Stimulated activated CD8-positive, alpha-beta memory T cell treated with anti-CD3 and anti-CD28 coated beads, Interleukin-15, amount 100 ng/mL, for 48 hours (primary cell): ENCODE results near the gene NID2.

Experiments used
- DNase-seq, 2 donors: peaks; one replicate each; pipeline ENCODE4 v3.0.0-alpha.2; 2020; ENCODE audit warnings: low read depth in 2 of 2

The NID2 gene

GRCh38 chr14:52080808-52081755 is 12.2 kb upstream of the NID2 start:
- no peak for DNase-seq

DNA sequence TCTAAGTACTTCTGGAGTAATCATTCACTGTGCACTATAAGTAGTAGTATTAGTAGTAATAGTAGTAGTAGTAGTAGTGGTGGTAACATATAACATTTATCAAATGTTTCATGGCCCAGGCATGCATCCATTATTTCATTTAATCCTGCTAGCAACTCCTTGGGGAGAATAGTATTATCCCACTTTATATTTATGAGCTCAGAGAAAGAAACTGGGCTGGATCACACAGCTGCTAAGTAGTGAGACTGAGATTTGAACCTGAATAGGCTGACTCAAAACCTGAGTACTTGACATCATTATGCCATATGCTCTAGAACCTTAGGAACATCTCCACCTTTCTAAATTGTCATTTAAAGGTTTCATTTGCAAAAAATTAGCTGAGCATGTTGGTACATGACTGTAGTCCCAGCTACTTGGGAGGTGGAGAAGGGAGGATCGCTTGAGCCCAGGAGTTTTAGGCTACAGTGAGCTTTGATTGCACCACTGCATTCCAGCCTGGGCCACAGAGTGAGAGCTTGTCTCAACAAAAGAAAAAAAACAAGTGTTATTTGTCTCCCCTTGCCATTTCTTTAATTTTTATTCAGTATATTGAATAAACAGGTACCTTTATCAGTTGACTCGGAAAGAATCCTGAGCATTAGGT is 11.4 kb upstream of the NID2 start:
- no peak for DNase-seq

DNA sequence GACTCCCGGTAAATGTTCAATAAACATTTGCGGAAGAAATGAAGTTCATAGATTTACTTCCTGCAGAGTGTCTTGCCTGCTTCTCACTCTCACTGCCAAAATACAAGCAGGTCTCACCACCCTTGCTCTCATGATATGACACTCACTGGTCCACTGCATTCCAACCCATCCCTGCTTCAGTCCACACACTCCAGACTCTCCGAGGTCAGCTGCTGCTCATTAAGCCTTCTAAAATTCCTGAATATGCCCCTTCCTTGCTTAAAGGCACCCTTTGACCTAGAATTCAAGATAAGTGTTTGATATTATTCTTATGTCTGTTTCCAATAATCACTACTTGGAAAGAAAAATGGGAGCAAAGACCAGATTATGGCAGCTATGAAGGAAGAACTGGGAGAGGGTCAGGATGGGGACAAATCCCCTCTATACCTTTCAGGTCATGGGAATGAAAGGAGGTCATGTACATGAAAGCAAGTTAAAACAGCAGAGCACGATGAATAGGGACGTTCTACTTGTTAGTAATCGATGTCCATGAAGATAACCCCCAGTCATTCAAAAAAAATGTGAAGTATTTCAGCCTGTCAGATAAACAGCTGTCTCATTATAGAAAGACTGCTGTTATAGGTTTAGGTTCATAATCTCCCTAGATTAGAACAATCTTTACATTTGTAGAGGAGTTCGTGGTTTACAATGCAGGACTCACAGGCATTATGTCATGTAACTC is 10.5 kb upstream of the NID2 start:
- no peak for DNase-seq

GRCh38 chr14:52078721-52079120 is 9.9 kb upstream of the NID2 start:
- DNase-seq = no peak

DNA sequence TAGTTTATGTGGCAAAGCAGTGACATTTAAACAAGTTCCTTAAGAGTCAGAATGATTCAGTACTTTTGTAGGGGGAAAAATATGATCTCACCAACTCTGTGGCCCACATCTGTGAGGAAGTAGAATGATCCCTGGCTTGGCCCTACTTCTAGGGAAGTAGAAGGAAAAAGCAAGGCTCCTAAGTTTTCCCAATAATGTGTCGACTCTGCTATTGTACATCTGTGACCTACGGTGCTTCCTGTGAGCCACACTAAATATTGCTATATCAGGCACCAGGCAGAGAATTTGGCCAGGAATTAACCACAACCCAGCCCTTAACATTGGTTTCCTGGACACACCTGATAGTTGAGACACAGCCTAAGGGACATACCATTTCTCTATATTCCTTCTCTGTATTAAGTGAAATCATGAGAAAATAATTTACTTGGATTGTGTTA is 9.3 kb upstream of the NID2 start:
- DNase-seq = no peak

DNA sequence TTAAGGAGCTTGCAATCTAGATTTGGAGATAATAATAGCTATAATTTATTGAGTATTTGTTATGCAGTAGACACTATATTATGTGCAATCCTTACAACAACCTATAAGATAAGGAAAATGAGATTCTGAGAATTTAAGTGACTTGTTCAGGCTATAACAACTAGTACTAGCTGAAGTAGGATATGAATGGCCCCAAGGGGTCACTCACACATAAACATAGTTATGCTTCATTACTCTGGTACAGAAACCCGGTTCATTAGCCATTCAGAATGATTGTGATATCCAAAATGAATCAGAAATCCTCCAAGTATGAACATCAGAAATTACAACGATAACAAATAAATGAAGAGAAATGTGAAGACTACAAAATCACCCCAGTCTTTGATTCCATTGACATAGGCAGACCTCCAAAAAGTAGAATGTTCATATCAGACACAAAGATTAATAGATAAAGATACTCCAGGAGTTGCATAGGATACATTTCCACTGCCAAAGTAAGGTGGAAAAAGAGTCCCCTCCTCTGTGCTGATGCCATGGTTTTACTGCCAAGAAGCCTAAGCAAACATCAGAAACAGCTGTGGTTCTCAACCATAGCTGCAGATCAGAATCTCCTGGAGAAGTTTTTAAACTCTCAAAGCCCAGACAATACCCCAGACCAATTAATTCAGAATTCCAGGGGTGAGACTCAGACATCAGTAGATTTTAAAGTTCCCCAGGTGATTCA is 8.6 kb upstream of the NID2 start:
- DNase-seq = no peak

DNA sequence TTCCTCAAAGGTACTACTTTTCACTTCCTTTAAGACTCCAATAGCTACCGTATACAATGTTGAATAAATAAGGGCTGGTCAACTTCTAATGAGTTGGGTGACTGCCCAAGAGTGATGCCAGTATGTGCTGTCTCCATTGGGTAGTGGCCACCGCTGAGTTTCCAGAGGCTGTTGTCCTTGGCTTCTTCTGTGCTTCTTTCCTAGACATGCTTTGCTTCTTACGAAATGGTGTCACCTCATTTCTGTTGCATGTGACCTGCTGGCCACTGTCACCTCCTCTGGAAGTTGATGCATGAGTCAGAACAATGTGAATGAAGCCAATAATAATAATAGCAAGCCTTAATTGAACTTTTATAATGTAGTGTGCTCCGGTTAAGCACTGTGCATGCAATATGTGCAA is 7.5 kb upstream of the NID2 start:
- no peak for DNase-seq

DNA sequence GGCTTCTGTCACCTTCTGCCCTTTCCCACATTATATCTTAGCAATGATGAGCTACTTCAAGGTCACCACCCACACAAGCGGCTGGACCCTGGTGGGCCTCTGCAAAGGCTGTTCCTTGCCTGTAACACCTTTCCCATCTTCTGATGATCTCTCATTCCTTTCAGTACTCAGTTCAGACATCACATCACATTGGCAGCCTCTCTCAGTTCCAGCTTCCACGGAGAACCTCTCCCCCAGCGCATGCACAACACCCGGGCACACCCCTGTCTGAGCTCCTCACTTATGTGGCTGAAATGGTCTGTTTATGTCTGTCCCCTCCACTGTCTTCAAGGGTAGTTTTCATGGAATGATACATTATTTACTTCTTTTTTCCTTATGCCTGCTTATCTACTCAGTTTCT is 6.5 kb upstream of the NID2 start:
- no peak for DNase-seq

GRCh38 chr14:52073251-52073650 is 4.4 kb upstream of the NID2 start:
- no peak for DNase-seq

GRCh38 chr14:52072266-52072780 is 3.5 kb upstream of the NID2 start:
- DNase-seq = no peak

GRCh38 chr14:52071675-52072074 is 2.8 kb upstream of the NID2 start:
- no peak for DNase-seq

- no peak for DNase-seq
Measured at GRCh38 chr14:52070051-52070431, 1.2 kb upstream of the NID2 start.

DNA sequence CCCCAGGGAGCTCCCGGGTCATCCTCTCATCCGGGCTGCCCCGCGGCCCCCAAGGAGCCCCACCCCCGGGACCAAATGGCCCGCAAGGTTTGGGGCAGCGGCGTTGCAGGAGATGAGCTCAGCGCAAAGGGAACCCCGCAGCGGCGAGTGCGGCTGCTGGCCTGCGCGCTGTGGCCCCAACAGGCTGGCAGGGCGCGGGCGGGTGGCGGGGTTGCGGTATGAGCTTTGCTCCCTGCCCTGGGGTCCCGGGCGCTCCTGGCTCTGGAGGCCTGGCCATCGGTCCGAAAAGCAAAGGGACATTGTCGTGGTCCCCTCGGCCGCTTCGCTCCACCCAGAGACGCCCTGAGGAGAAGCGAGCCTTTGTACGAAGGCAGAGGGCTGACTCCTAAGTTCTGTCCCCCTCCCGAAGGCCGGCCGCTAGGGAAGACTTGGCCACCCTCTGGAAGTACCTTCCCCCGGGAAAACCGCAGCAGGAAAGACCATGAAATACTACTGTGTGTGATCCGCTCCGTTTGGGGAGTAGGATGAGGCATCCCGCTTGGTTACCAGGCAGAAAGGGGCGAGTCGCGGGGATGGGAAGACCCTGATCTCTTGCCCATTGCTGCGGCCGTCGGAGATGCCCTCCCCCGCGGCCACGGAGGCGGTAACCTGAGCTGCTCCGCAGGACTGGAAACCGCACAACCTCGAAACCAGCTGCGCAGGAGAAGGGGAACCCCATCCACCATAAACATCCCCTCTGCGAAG is 620 bp upstream of the NID2 start:
- no peak for DNase-seq

GRCh38 chr14:52067873-52068614 is 815 bp downstream of the NID2 start:
- DNase-seq = no peak

- no peak for DNase-seq
Measured at GRCh38 chr14:52064174-52064573, 4.7 kb downstream of the NID2 start.

DNA sequence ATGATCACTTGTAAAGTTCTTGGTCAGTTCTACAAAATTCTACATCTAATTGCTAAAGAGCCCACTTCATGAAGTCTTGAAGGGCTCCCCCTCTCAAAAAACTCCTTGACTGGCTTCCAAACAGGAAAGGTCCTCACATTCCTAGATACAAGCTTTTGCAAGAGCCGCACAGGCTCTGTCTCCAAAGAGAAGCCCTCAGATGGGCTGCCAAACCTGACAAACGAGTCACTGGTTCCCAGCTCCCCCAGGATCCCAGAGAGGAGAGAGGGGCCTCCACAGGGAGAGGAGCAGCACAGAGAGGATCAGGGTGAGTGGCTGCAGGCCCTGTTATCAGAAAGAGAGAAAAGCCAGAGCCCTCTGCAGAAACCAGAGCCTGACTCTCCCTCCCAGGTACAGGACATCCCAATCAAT is 5.8 kb downstream of the NID2 start:
- no peak for DNase-seq

DNA sequence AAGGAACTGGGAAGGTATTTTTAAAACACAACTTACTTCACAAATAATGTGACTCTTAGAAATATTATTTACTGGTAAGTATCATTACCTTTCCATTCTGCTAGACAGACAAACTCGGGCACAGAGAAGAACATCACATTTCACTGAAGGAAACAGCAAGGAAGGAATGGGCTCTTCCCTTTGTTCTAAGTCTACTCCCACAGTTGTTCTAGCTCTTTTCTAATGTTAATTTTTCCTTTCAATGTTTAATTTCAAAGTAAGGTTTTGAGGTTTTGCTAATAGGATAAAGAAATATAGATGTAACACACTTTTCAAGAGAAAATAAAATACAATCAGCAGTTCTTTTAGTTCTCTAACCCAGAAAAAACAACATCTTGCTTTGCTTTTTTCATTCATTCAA is 7.0 kb downstream of the NID2 start:
- no peak for DNase-seq

- DNase-seq = no peak
Measured at GRCh38 chr14:52061390-52061789, 7.5 kb downstream of the NID2 start.

GRCh38 chr14:52060080-52060479 is 8.8 kb downstream of the NID2 start:
- no peak for DNase-seq

DNA sequence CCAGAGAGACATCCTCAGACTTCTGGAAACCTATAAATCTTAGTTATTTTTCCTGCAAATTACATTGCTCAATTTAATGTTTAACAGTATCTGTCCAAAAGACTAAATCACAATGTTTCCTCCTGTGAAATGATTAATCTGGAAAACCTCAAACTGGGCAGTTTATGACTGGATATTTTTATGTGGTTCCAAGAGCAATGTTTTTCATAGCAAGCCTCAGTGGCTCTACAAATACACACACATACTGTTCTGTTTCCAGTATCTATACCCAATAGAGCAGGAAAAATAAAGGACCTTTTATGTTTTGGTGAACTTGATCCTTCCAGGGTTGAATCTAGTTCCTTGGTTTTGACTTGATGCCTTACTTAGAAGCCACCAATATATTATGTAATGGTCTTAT is 9.2 kb downstream of the NID2 start:
- DNase-seq = no peak
